Duodenal mucosa (tissue), 2 donors: ENCODE data around the gene BTBD6.

ENCODE experiments used
- H3K27ac ChIP-seq: one replicate; pipeline ENCODE4 v1.7.0; 2013; ENCODE audit warnings: low read depth, low read length
- H3K27me3 ChIP-seq, 2 donors: one replicate each; pipeline ENCODE4 v1.7.0; 2013; ENCODE audit warnings: low read length in 2 of 2, control low read depth in 1 of 2; ENCODE audit not compliant: insufficient read depth in 2 of 2, control insufficient read depth in 1 of 2
- H3K36me3 ChIP-seq, 2 donors: one replicate each; pipeline ENCODE4 v1.7.0; 2013; ENCODE audit warnings: low read length in 2 of 2, control low read depth in 1 of 2; ENCODE audit not compliant: insufficient read depth in 2 of 2, control insufficient read depth in 1 of 2
- H3K4me1 ChIP-seq, 2 donors: one replicate each; pipeline ENCODE4 v1.7.0; 2013; ENCODE audit warnings: low read length in 2 of 2, control low read depth in 1 of 2; ENCODE audit not compliant: insufficient read depth in 2 of 2, control insufficient read depth in 1 of 2
- H3K4me3 ChIP-seq, 2 donors: one replicate each; pipeline ENCODE4 v1.7.0; 2013; ENCODE audit warnings: low read length in 2 of 2, low read depth in 1 of 2
- H3K9ac ChIP-seq, 2 donors: one replicate each; pipeline ENCODE4 v1.7.0; 2013; ENCODE audit warnings: low read length in 2 of 2, low read depth in 1 of 2
- H3K9me3 ChIP-seq, 2 donors: one replicate each; pipeline ENCODE4 v1.7.0; 2013; ENCODE audit warnings: low read length in 2 of 2, control low read depth in 1 of 2; ENCODE audit not compliant: control insufficient read depth in 1 of 2

BTBD6 gene

GRCh38 chr14:105227346-105227745 is 21.0 kb upstream of the BTBD6 start:
- no peaks in the 10 kb centered on the region for H3K9me3 ChIP-seq

GRCh38 chr14:105228562-105228961 is 19.8 kb upstream of the BTBD6 start:
- no peaks in the 10 kb centered on the region for H3K27me3 ChIP-seq
- H3K4me3 ChIP-seq: no peak overlapping the region
- no peaks in the 10 kb centered on the region for H3K9me3 ChIP-seq
- H3K9ac ChIP-seq: no peak overlapping the region
- H3K36me3 ChIP-seq: peaks cover 10 to 28% of the 10 kb centered on the region in 2 donors
- H3K27ac ChIP-seq: no peak overlapping the region
- no peaks in the 10 kb centered on the region for H3K4me1 ChIP-seq

More at GRCh38 chr14:105227346-105227745, 21.0 kb upstream of the BTBD6 start:
- Histone ChIP-seq H3K4me3 (no peak overlapping the region), H3K9ac (no peak overlapping the region), H3K4me1 (no peaks in the 10 kb centered on the region), H3K27me3 (no peaks in the 10 kb centered on the region), H3K27ac (no peak overlapping the region), H3K36me3 (peaks cover 14 to 35% of the 10 kb centered on the region in 2 donors)

GRCh38 chr14:105229099-105229655 is 19.2 kb upstream of the BTBD6 start:
- no peaks in the 10 kb centered on the region for H3K4me1 ChIP-seq
- H3K4me3 ChIP-seq: no peak overlapping the region
- H3K27ac ChIP-seq: no peak overlapping the region
- H3K9ac ChIP-seq: no peak overlapping the region
- peaks cover 6 to 22% of the 10 kb centered on the region in 2 donors for H3K36me3 ChIP-seq
- H3K27me3 ChIP-seq: no peaks in the 10 kb centered on the region
- H3K9me3 ChIP-seq: no peaks in the 10 kb centered on the region

GRCh38 chr14:105240811-105241576 is 7.3 kb upstream of the BTBD6 start:
- no peak overlapping the region for H3K9ac ChIP-seq
- H3K27ac ChIP-seq: no peak overlapping the region

GRCh38 chr14:105241641-105242040 is 6.7 kb upstream of the BTBD6 start:
- Histone ChIP-seq H3K4me3 (no peak overlapping the region), H3K27me3 (no peaks in the 10 kb centered on the region), H3K27ac (no peak overlapping the region), H3K9ac (no peak overlapping the region), H3K9me3 (no peaks in the 10 kb centered on the region), H3K4me1 (peaks cover 0 to under 1% of the 10 kb centered on the region in 2 donors), H3K36me3 (peaks cover 0 to 15% of the 10 kb centered on the region in 2 donors)

More at GRCh38 chr14:105240811-105241576, 7.3 kb upstream of the BTBD6 start:
- Histone ChIP-seq H3K36me3 (peaks cover 0 to 15% of the 10 kb centered on the region in 2 donors), H3K9me3 (no peaks in the 10 kb centered on the region), H3K4me1 (no peaks in the 10 kb centered on the region), H3K27me3 (no peaks in the 10 kb centered on the region), H3K4me3 (no peak overlapping the region)

GRCh38 chr14:105244334-105244733 is 4.0 kb upstream of the BTBD6 start:
- Histone ChIP-seq H3K9me3 (no peaks in the 10 kb centered on the region), H3K36me3 (peaks cover 0 to 15% of the 10 kb centered on the region in 2 donors), H3K27ac (no peak overlapping the region), H3K27me3 (no peaks in the 10 kb centered on the region), H3K9ac (no peak overlapping the region), H3K4me1 (peaks cover 11 to 13% of the 10 kb centered on the region in 2 donors), H3K4me3 (no peak overlapping the region)

GRCh38 chr14:105247026-105247425 is 1.3 kb upstream of the BTBD6 start:
- Histone ChIP-seq H3K9ac (no peak overlapping the region), H3K36me3 (peaks cover 16 to 27% of the 10 kb centered on the region in 2 donors)

GRCh38 chr14:105247715-105248367 is 492 bp upstream of the BTBD6 start:
- Histone ChIP-seq H3K36me3 (peaks cover 19 to 35% of the 10 kb centered on the region in 2 donors), H3K4me3 (peak overlapping the region; percentile 74 to 79), H3K27me3 (no peaks in the 10 kb centered on the region), H3K9ac (peak overlapping the region; percentile 68 to 70), H3K27ac (peak overlapping the region; percentile 78), H3K9me3 (no peaks in the 10 kb centered on the region), H3K4me1 (peaks cover 13 to 18% of the 10 kb centered on the region in 2 donors)

More at GRCh38 chr14:105247026-105247425, 1.3 kb upstream of the BTBD6 start:
- H3K9me3 ChIP-seq: no peaks in the 10 kb centered on the region
- no peak overlapping the region for H3K4me3 ChIP-seq
- H3K27me3 ChIP-seq: no peaks in the 10 kb centered on the region
- H3K4me1 ChIP-seq: peaks cover 13 to 18% of the 10 kb centered on the region in 2 donors
- no peak overlapping the region for H3K27ac ChIP-seq

GRCh38 chr14:105249182-105250007 is 1.1 kb downstream of the BTBD6 start:
- peak overlapping the region; percentile 32 for H3K27ac ChIP-seq
- peak overlapping the region; percentile 54 to 67 for H3K4me3 ChIP-seq
- H3K9me3 ChIP-seq: no peaks in the 10 kb centered on the region
- peaks cover 19 to 39% of the 10 kb centered on the region in 2 donors for H3K36me3 ChIP-seq
- peaks cover 13 to 18% of the 10 kb centered on the region in 2 donors for H3K4me1 ChIP-seq
- H3K9ac ChIP-seq: peak overlapping the region; percentile 37 to 57
- no peaks in the 10 kb centered on the region for H3K27me3 ChIP-seq
